HG02884 (cell line): Measurements from ENCODE around the gene STAC3.

Experiments used
- ATAC-seq: cut with Tn5 transposase; IDR thresholded peaks from one replicate; pipeline ENCODE4 v1.9.1; 2021; ENCODE audit warnings: mild to moderate bottlenecking, moderate library complexity; ENCODE audit not compliant: unreplicated experiment

The STAC3 gene

DNA sequence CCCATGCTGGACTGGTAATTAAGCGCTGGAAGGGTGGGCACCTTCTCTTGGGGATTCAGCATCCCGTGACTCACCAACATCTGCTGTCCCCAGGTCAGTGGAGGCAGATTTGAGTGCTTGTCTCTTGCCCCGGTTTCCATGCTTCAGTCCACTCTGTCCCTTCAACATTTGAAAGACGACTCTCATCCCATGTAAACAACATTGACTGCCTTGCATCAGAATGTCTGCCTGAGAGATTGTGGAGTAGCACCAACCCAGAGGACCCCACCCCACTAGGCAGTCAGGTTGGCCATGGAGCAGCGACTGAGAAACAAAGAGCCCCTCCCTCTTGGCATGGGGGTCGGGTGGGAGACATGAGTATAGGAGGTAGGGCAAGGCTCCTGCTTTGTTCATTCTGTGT lies 4.9 kb upstream of the STAC3 start:
- ATAC-seq = no peak

DNA sequence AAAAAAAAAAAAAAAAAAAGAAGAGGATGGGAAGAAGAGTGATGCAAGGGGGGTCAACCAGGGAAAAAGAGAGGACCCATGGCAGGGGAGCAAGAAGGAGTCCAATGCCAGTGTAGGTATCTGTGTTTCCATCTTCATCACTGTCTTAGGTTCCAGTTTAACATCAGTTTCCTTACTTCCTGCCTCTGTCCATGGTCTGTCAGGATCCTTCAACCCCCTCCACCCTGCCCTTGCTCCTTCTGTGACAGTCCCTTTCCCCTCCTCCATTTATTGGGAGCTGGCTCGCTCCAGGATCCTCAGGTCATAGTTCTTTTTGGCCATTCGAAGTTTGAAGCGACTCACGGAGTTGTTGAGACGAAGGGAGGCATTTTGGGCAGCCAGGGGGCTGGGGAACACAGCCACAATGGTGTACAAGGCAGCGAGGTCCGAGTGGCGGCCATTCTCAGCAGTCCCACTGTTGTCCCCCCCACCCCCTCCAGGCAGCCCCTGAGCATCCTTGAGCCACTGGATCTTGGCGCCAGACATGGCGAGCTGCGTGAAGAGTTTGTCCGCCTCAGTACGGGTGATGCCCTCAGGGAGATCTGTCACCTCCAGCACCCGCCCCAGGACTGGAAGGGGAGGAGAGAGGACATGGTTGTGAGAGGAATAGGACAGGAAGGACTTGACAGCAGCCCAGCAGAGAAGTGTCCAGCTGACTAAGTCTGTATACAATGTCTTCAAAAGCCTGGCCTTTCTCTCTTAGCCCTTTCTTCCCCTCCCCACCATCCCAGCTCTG lies 3.7 kb upstream of the STAC3 start:
- ATAC-seq = no peak

DNA sequence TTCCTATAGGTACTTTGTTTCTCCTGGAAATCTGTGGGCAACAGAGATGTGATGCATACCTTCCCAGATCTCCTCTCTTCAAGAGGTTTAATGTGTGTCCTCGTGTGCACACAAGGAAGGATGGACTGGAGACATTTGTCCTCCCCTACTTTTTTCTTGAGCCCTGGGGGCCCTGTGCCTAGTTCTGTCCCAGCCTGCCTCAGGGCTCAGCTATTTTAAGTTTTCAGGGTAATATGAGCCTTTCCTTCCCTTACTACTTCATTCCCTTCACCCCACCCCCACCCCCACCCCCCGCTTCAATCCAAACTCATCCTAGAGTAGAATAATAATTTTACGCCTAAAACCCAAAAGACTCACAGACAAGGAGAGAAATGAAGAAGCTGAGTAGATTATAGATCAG lies 446 bp downstream of the STAC3 start:
- ATAC-seq = no peak

DNA sequence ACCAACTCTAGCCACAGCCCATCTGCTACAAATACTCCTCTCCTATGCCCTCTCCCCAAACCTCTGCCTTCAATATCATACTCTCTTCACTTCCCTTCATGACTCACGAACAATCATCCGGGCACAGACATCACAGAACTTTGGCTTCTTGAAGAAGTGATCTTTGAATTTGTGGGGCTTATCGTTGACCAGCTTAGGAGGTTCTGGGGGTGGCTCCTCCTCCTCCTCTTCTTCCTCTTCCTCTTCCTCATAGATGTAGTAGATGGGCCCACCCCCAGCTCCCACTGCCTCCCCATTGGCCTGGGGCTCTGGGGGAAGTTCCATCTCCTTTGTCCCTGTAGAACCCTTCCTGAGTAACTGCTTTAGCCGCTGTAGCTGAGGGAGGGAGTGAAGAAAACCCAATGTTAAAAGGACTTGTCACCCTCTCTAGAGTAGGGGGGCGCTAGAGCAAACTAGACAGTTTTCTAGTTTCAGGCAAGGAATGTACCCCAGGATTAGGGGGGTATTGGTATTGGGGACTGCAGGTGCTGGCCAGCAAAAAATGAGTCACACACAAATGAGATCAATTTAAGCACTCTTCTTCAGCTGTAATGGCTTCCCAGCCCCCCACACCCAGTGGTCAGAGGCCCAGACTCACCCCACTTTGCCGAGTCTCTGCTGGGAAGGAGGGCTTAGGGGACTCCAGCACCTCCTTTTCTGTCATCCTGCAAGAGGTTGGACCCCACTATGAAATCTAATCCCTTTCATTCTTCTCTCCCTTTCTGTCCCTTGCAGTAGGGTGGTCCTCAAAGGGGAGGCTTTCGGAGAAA lies 1.8 kb downstream of the STAC3 start:
- ATAC-seq = no peak

DNA sequence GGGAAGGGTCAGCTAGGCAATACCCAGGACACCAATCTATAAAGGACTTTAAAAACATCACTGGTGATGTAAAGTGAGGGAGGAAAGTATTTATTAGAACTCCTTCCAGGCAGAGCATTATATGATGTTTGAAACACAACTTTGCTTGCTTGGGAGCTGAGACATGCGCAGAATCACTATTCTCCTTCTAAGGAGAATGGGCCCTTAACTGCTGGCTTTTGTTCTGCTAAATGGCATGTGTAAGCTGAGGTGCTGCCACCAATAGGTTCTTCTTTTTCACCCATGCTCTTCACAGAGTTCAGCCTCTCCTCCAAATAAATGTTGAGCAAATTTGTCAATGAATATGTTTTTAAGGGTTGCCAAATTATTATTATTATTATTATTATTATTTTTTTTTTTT lies 3.9 kb downstream of the STAC3 start:
- no peak for ATAC-seq

DNA sequence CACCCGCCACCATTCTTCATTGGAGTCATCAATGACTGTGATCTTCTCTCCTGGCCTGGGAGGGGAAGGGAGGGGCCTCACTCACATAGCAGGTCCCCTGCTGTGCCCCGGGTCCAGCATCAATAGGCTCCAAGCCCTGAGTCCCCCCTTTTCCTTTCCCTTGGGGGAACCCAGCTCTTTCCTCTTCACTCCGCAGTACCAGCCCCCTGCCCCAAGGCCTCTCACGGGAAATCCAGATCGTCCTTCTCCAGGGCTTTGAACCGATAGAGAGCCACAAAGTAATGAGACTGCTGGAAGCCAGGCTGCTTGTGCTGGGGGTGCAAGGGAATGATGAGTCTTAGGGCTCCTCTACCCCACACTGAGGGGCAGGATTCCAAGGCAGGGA lies 6.7 kb downstream of the STAC3 start:
- ATAC-seq = no peak

DNA sequence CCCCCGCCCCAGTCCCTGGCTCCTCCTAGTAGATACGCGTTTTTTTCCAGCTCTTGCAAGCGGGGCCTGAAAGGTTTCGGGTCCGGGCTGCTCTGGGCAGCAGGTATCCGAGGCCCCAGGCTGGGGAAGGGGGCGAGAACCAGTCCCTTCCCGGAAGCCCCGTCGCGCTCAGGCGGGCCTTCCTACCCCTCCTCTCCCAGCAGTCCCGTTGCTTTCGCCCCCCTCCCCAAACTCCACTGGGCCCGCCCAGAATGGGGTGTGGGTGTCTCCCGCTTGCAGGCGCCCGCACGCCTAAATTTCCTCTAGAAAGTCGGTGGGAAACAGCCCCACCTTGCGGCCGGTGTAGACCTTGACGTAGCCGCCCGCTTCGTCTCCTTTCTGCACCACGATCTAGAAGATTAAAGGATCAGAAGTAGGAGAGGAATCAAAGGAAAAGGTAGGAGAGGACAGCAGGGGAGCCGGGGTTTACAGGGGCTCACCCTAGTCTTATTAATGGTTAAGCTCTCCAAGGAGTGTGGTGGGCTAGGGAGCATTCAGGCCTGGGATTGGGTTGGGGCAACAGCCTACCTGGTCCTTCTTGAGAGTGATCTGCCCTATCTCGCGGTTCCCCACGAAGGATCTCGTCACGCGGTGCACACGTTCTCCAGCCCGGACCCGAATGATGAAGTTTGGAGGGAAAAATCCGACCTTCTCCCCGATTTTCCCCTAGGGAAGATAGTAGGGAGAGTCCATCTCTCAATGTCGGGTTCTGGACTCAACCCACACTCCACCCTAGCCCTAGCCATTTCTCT lies 7.3 kb downstream of the STAC3 start:
- no peak for ATAC-seq

DNA sequence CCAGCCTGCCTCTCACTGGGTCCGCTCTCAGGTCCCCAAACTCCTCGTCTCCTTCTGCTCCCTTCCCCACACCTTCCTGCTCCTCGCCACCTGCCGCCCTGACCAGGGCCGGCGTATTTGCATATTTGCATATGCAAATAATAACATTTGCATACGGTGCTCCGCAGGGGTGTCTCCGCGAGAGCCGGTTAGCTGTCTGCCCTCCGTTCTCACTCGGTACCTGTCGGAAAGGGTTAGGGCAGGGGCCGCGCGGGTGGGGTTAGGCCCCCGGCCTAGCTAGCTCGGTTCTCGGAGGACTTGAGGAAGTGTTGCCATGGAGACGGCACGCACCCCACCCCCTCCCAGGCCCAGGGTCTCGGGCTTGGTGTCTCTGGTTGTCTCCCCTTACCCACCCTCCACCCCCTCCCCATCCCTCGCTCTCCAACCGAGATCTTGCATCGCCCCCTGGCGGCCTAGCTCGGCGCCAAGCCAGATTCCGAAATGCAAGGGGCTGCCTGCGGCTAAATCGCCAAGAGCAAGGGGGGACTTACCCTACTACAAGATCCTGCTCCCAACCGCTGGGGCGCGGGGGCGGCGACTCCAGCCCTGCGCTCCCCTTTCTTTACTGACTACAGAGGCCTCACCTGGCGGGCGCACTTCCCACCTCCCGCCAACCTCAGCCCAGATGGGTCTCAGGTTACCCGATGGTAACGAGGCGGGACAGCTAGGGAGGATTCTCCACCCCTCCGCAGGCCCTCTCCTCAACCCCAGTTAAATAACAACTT lies 8.1 kb downstream of the STAC3 start:
- no peak for ATAC-seq

DNA sequence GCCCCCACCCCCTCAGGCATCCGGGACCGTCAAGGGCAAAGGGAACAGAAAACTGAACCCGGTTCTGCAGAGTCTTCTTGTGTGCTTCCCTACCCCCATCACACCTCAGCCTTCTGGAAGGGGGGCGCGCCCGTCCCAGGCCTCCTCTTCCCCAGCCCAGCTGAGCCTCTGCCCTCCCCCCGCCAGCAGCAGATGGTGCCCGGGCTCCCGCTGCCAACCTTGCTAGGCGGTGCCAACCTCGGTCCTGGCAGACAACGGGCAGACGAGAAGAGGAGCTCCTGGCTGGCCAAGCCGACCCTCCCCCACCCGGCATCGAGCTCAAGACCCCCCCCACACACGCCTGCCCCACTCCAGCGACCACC lies 8.7 kb downstream of the STAC3 start:
- ATAC-seq = no peak

DNA sequence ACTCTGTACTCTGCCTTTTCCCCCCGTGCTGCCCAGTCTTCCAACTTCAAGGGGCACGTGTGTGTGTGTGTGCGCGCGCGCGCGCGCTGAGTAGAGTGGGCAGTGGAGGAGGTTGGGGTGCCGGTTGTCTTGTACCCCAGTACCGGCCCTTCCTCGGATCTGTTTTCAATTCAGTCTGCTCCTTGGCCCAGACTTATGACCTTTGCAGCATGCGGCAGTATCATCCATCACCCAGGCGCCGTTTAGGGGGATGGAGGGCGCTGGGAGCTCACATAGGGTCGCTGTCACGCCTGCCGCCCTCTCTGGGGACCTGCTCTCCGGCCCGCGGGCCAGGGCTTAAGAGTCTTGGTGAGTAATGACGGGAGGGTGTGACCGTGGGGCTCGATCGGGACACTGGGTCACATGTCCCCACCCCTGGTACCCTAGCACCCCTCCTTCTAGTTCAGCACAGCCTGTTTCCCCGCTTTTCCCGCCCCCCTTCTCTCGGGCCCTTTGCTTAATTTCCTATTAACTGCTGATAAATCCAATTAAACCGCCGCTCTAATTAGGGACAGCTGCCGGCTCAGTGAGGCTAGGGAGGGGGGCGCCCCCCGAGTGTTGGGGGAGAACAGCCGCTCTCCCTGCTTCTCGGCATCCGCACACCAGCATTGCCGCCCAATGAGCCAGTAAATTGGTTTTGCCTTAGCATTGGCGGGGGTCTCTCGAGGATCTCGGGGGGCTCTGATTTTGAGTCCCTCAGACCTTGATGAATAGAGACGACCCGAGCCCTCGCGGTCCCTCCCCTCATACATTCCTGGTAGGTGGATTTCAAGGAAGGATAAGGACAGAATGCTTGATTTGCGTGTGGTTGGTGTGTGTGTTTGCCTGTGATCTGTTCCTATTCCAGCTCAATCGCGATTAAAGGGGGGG lies 9.3 kb downstream of the STAC3 start:
- ATAC-seq = no peak

DNA sequence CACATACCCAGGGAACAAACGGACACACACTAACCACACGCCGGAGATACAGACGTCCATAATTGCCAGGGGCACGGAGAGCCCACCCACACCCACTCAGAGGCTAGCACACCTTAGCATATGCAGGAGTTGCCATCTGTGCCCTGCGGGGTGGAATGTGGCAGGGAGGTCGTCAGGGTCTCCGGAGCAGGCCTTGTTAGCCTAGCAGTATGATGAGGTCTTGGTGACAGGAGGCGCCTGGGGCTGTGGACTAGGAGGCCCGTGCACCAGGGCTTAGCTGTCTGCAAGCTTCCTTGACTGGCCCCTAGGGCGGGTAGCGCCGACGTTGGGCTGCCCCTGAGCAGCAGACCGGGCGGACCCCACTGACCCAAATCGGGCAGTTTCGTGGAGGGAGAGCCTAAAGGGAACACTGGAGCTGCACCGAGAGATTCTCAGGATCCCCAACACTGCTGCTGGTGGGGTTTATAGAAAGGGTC lies 10.0 kb downstream of the STAC3 start:
- no peak for ATAC-seq

DNA sequence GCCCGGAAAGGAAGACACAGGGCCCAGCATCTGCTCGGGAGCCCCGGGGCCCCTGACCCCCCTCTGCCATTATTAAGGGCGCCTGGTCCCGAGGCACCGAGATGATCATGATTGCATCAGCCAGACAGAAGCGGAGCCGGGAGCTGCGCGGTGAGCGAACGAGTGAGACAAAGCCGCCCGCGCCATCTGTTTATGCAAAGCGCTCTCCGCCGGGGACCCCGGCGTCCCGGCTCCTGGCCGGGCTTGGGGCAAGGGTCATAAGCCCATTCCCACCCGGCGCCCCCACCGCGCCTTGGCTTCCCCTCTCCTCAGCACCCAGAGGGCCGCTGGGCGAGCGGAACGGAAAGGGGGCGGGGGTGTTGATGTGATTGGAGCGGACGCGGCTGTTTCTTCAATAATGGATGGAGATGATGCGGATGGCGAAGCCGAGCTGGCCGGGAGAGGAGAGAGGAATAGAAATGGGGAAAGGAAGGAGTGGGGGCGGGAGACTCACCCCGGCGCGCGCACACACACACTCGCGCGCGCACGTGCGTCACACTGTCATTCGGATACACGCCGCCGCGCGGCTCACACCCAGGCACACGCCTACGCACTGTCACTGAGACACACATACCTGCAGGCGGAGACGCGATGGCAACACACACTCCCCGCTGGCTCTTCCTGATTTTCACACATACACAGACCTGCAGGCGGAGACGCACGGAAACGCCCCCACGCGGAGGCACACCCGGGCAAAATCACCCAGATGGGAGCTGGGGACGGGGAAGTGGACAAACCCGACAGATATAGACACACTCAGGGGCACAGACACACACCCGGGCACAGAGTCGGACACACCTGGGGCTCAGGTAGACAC lies 10.7 kb downstream of the STAC3 start:
- peak; percentile 29 for ATAC-seq

DNA sequence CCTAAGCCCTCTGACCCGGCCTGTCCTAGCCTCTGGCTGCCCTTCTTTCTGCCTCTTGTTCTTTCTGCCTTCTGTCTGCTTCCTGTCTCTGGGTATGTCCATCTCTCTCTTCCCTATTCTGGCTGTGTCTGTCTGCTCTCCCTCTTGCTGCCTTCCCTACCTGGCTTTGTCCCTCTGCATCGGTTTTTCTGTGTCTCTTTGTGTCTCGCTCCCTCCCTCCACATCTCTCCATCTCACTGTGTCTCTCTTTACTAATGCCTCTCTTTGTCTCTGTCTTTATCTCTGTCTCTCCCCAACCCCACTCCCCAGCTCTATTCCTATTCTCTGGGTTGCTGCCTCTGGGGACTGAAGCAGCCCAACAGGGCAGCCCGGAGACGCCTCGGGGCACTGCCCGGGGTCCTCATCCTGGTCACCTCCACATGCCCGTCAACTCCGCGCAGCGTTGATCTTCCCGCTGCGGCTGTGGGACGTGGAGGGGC lies 11.4 kb downstream of the STAC3 start:
- no peak for ATAC-seq

DNA sequence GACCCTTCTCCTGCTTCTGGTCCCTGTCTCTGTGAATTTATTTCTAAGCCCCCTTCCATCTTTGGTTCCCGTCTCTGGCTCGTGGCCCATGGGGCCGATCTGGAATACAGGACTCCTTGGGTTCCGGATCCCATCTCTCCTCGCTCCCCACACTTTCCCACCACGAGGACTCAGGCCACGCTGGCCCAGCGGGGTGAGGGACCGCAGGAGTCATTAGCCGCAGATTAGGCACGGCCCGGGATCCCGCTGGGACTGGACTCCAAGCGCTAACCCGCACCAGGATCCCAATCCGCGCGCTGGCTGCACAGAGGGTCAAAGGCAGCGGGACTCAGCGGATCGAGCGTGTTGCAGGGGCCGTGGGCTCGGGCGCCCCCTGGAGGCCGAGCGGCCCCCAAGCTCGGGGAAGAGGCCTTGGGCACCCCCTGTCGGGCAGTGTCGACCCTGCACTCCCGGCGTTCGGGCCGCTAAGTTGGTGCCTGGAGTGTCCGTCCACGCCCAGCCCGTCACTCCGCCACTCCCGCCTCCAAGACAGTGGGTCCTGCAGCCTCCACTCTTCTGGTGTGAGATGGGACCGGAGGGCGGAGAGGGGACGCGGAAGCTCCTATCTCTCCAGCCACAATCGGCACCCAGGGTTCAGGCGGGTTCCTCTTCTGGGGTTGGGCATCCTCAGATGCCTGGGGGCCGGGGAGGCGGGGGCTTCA lies 12.0 kb downstream of the STAC3 start:
- ATAC-seq = peak; percentile 41

DNA sequence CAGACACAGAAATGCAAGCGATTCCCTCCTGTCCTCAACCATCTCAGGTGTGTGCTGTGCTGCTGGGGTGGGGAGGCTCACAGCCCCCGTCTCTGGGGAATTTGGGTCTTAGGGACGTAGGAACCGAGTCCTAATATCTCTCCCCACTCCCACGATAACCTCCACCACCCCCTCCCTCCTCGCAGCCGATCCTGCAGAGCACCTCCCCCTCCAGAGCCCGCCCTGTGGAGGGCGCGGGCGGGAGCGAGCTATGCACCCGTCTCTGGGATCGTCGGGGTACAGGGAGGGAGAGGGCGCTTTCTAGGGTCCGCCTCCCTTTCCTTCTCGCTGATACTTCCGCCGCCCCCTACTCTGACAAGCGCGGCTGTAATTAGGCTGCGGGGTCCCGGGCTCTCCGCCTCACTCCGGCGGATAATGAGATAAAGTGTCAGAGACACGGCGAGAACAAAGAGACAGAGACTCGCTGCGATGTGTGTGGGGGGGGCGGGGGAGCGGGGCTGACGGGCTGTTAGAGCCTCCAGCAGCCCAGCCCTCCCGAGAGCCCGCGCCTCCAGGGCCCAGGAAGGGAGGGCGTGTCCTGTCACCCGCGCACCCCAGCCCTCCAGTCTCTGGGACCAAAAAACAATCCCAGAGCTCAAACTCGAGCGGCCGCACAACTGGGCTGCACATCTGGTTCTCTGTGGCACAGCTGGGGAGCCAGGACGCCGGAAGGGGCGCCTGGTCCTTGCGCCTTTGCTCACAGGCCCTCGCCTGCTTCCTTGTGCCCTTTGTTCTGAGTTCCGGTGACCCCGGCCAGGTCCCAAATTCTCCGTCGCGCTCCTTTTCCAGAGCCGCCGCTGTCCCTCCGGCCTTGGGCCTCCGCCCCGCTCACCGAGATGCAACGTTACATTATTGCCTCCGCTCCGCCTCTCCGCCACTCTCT lies 12.8 kb downstream of the STAC3 start:
- ATAC-seq = no peak

DNA sequence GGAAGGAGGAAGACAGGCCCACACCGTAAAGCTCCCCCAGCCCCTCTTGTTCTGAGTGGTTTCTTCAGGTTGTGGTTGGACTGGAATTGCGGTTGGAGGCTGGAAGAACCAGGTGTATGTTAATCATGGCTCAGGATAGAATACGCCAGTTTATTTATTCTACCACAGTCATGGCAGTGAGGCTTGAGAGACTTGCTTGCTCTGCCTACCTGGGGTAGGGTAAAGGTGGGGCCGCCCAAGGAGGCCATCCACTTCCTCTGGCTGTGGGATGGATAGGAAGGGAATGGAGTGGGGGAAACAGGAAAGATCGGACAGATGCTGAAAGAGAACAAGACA lies 13.4 kb downstream of the STAC3 start:
- no peak for ATAC-seq

DNA sequence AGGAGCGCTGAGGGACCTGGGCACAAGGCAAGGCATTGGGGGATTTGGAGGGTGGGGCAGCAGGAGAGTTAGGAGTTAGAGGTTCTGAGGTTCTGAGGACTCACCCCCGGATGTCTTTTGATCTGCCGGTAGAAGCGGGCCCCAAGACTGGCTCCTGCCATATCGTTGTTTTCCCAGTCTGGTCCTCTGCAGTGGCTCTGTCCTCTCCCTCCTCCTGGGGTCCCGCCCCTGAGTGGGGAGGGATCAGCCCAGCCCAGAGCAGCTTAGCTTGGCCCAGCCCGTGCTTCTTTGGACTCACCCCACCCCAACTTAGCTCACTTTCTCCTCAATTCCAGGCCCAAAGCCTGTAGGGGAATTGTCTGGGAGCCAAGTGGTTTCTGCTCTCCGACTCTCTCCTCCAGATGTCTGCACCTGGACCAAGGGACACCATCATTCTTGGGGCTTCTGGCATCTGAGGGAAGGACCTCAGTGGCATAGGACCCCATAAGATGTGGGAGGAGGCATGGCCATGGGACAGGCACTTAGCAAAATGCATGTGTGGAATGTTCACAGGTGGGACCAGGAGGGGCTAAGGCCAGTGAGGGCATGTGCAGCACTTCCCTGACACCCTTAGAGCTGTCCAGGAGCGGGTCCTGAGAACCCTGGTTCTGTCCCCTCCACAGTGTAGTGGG lies 13.9 kb downstream of the STAC3 start:
- no peak for ATAC-seq
